Karpas-422 (cell line): ENCODE measurements around the gene NLGN1. TPM values are rescaled to one million over a fixed set of nuclear protein-coding genes. Genes with fewer than 3 reads are reported as not detected.
"Not testable (repeated sequence)": the region's sequence is repeated elsewhere in the genome, so short reads cannot be mapped to it uniquely, and the experiment has no call there.

Experiments used
- DNase-seq: peaks from one replicate; pipeline ENCODE4 v3.0.0-alpha.2; 2015
- H2AFZ ChIP-seq: fragments of 200-600 bp; sonication (generic); 2 replicates; pipeline ENCODE4 v1.6.1; 2014; ENCODE audit warnings: antibody characterized with exemption, low read length, mixed read lengths
- H3K27ac ChIP-seq: fragments of 200-600 bp; sonication (generic); 2 replicates; pipeline ENCODE4 v1.5.1; 2014; ENCODE audit warnings: mild to moderate bottlenecking, low read length, moderate library complexity
- H3K27me3 ChIP-seq: fragments of 200-600 bp; sonication (generic); 2 replicates; pipeline ENCODE4 v1.6.1; 2014; ENCODE audit warnings: low read length, mixed read lengths
- H3K36me3 ChIP-seq: fragments of 200-600 bp; sonication (generic); 2 replicates; pipeline ENCODE4 v1.6.1; 2014; ENCODE audit warnings: low read length, mixed read lengths; ENCODE audit not compliant: insufficient read depth
- H3K4me1 ChIP-seq: fragments of 200-600 bp; sonication (generic); 2 replicates; pipeline ENCODE4 v1.6.1; 2014; ENCODE audit warnings: mild to moderate bottlenecking, low read length, mixed read lengths
- H3K4me2 ChIP-seq: fragments of 200-600 bp; sonication (generic); 2 replicates; pipeline ENCODE4 v1.6.1; 2014; ENCODE audit warnings: low read length, low read depth, mild to moderate bottlenecking; ENCODE audit not compliant: poor library complexity, severe bottlenecking
- H3K4me3 ChIP-seq: fragments of 200-600 bp; sonication (generic); 2 replicates; pipeline ENCODE4 v1.5.1; 2014; ENCODE audit warnings: mild to moderate bottlenecking, antibody characterized with exemption, low read length, mixed read lengths
- H3K79me2 ChIP-seq: fragments of 200-600 bp; sonication (generic); 2 replicates; pipeline ENCODE4 v1.6.1; 2014; ENCODE audit warnings: mild to moderate bottlenecking, low read length, mixed read lengths
- H3K9ac ChIP-seq: fragments of 200-600 bp; sonication (generic); 2 replicates; pipeline ENCODE4 v1.6.0; 2014; ENCODE audit warnings: low read length
- H3K9me2 ChIP-seq: fragments of 200-600 bp; sonication (generic), shearing (Covaris generic); replicated peaks from 2 replicates; pipeline ENCODE4 v1.6.0; 2014; ENCODE audit warnings: mild to moderate bottlenecking, low read length, moderate library complexity; ENCODE audit not compliant: insufficient read depth
- H3K9me3 ChIP-seq: fragments of 300-700, 200-600 bp; sonication (generic); 2 replicates; pipeline ENCODE4 v1.6.1; 2014; ENCODE audit warnings: low read length, mixed read lengths
- H4K20me1 ChIP-seq: fragments of 200-600 bp; sonication (generic); 2 replicates; pipeline ENCODE4 v1.6.1; 2014; ENCODE audit warnings: mild to moderate bottlenecking, antibody characterized with exemption, low read length, low read depth; ENCODE audit not compliant: insufficient read depth
- total RNA-seq: library from RNA; depleted of rRNA; stranded (reverse); fragments of >200 nt; shearing (Covaris generic); gene quantifications from 2 replicates; pipeline ENCODE4 v1.2.3, GENCODE V29; 2014; ENCODE audit warnings: low replicate concordance

The NLGN1 gene
- total RNA-seq, 1 experiment from 2014 or later = not detected

DNA sequence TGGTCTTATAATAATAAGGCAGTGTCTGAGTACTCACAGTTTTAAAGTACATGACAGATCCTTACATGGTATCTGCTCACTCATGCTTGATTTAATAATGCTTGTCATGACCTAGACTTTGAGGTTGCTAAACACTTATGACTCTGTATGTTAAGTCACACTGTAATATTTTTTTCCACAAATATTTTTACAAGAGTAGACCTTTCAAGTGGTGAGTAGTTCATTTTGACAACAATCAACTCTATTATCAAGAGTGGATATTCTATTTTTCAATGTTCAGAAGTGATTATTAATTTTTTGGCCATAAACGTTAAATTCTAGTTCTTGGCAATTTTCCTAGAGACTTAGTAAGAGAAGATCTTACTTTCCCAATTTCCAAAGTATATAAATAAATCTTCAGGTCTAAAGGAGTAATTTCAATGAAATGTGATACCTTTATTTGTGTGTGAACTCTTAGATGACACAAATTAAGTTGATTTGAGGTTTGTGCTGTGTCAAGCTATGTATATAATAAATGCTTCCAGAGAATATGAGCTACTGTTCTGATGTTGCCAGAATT lies 104.5 kb downstream of the NLGN1 start:
- no peak overlapping the region for H3K4me3 ChIP-seq
- H4K20me1 ChIP-seq = no peaks in the 10 kb centered on the region
- no peak overlapping the region for H3K9ac ChIP-seq
- no peaks in the 10 kb centered on the region for H3K79me2 ChIP-seq
- H3K9me2 ChIP-seq = no peaks in the 10 kb centered on the region
- no peak overlapping the region for H3K4me2 ChIP-seq
- H3K36me3 ChIP-seq = no peaks in the 10 kb centered on the region
- H3K27ac ChIP-seq = no peak overlapping the region
- DNase-seq = no peak
- H3K9me3 ChIP-seq = peaks cover 17% of the 10 kb centered on the region
- no peak overlapping the region for H2AFZ ChIP-seq
- H3K27me3 ChIP-seq = no peaks in the 10 kb centered on the region
- H3K4me1 ChIP-seq = no peaks in the 10 kb centered on the region

DNA sequence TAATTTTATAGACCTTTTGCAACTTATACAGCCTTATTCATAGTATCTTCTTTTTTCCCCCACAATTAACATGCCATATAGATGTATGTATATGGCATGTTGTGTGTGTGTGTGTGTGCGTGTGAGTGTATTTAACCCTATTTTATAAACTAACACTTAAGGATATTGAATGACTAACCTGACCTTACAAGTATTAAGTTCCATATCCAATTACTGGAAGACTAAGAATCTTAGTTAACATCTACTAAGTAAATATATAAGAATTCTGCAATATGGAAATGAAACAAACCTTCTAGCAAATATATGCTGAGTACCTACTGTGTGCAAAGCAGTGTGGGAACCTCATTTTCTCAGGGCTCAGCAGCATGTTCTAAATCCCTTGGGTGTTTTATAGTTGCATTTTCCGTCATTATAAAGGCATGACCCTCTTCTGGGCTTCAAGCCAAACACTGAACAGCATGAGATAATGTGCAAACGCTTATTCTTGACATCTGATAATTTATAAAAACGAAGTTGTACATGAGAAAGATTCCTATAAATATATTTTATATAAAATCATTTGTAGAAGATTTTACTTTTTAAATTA lies 105.5 kb downstream of the NLGN1 start:
- H3K27me3 ChIP-seq = no peaks in the 10 kb centered on the region
- H3K4me1 ChIP-seq = no peaks in the 10 kb centered on the region
- H3K9me2 ChIP-seq = no peaks in the 10 kb centered on the region
- no peak for DNase-seq
- no peaks in the 10 kb centered on the region for H3K79me2 ChIP-seq
- H3K36me3 ChIP-seq = no peaks in the 10 kb centered on the region
- H3K4me2 ChIP-seq = no peak overlapping the region
- H3K4me3 ChIP-seq = no peak overlapping the region
- H3K9ac ChIP-seq = no peak overlapping the region
- no peak overlapping the region for H2AFZ ChIP-seq
- H3K27ac ChIP-seq = no peak overlapping the region
- H3K9me3 ChIP-seq = peaks cover 21% of the 10 kb centered on the region
- no peaks in the 10 kb centered on the region for H4K20me1 ChIP-seq

DNA sequence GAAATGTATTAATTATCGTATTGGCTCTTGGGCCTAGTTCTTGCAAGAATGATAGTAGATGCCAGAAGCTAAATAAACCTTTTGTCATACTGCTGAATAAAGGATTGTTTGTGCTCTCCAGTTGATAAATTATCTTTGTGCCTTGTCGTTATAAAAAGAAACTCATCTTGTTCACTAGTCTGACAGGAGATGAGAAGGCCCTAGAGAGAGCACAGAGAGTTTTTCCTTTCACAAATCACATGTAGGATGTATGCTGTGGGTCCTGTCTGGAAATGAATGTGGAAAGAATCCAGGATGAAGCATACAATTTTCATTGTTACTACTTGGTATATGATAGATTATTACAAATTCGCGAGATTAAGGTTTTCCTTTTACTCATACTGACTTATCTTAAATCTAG lies 113.0 kb downstream of the NLGN1 start:
- no peak overlapping the region for H3K27ac ChIP-seq
- H3K27me3 ChIP-seq = no peaks in the 10 kb centered on the region
- DNase-seq = no peak
- H3K9ac ChIP-seq = no peak overlapping the region
- H3K9me3 ChIP-seq = peaks cover 10% of the 10 kb centered on the region
- H2AFZ ChIP-seq = no peak overlapping the region
- H4K20me1 ChIP-seq = no peaks in the 10 kb centered on the region
- no peaks in the 10 kb centered on the region for H3K36me3 ChIP-seq
- H3K4me1 ChIP-seq = no peaks in the 10 kb centered on the region
- no peak overlapping the region for H3K4me2 ChIP-seq
- H3K79me2 ChIP-seq = no peaks in the 10 kb centered on the region
- H3K4me3 ChIP-seq = no peak overlapping the region
- H3K9me2 ChIP-seq = no peaks in the 10 kb centered on the region; the same call in 1 of the 2 replicates

DNA sequence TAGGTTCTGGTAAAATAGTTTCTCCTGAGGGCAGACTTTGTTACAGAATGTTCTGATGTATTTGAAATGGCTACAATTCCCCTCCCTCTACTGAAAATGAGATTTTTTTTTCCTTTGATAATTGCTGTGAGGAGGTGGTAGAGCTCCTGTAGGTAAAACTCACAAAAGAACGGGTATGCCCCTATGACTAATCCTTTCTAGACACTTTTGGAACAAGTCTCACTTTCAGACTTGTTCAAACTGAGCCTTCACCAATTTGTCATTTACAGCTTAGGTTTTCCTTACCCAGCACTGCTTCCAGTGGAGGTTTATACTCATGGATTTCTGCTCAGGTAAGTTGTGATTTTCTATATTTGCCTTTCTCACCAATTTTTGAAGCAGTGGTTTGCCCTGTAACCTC lies 115.6 kb downstream of the NLGN1 start:
- Histone ChIP-seq H4K20me1 (no peaks in the 10 kb centered on the region), H3K36me3 (no peaks in the 10 kb centered on the region), H3K4me1 (no peaks in the 10 kb centered on the region), H3K4me3 (no peak overlapping the region), H3K27ac (no peak overlapping the region), H3K4me2 (no peak overlapping the region), H2AFZ (no peak overlapping the region), H3K9ac (no peak overlapping the region), H3K9me2 (no peaks in the 10 kb centered on the region; the same call in 1 of the 2 replicates), H3K27me3 (no peaks in the 10 kb centered on the region), H3K9me3 (peaks cover 8% of the 10 kb centered on the region), H3K79me2 (no peaks in the 10 kb centered on the region)
- DNase-seq = no peak

DNA sequence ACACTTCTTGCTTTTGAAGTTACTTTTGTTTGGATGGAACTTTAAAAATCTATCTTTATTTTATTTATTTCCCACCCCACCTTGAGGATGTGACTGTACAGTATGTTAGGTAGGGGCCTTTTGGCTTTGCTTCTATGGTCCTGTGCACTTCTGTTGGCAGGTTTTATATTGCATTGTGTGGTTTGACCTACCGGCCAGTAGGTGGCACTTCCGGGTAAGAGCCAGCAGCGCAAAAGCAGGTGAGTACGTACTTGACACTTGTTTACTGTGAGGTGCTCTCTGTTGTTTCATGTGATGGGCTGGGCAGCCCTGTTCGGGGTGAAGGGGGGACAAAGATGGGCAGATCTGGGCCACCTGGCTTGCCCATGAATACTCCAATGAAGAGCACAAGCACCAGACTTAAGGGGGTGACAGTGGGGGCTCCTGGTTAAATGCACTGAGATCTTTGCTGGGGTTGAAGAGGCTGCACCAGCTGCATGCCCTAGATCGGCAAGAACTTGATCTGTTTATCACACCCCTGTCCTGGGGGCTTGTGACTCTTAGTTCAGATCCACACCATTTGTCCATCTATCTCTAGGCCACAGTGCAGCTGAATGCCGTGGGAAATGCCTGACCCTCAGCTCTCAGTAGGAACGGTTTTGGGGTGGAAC lies 131.6 kb downstream of the NLGN1 start:
- Histone ChIP-seq H3K36me3 (no peaks in the 10 kb centered on the region), H3K79me2 (no peaks in the 10 kb centered on the region), H3K27me3 (no peaks in the 10 kb centered on the region), H3K4me2 (no peak overlapping the region), H3K9ac (no peak overlapping the region), H3K9me2 (no peaks in the 10 kb centered on the region; the same call in 1 of the 2 replicates), H3K4me3 (no peak overlapping the region), H3K4me1 (no peaks in the 10 kb centered on the region), H3K27ac (no peak overlapping the region), H3K9me3 (peaks cover 30% of the 10 kb centered on the region; the same call in 1 of the 2 replicates), H4K20me1 (no peaks in the 10 kb centered on the region), H2AFZ (no peak overlapping the region)
- peak; percentile 62 for DNase-seq

DNA sequence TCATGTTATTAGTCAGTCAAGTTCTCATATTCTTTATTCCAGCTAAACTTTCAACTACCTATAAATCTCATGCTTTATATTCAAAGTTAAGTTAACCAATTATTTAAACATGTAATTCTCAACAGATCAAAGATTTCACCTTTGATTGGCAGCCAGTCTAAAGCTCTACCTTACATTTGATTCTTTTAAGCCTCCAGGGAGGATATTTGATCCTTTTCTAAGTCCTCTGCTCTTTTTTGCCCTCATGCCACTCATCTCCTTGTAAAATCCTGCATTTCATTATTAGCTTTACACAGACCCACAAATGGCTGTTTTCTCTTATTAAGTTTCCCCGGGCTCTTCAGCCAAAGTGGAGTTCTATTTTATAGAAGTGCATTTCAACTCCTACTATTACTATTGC lies 134.1 kb downstream of the NLGN1 start:
- Histone ChIP-seq H3K79me2 (no peaks in the 10 kb centered on the region), H3K36me3 (no peaks in the 10 kb centered on the region), H3K9ac (no peak overlapping the region), H3K27ac (no peak overlapping the region), H3K27me3 (no peaks in the 10 kb centered on the region), H3K9me3 (peaks cover 19% of the 10 kb centered on the region; the same call in 1 of the 2 replicates), H3K4me3 (no peak overlapping the region), H3K4me1 (no peaks in the 10 kb centered on the region), H3K4me2 (no peak overlapping the region), H2AFZ (no peak overlapping the region), H3K9me2 (no peaks in the 10 kb centered on the region; the same call in 1 of the 2 replicates), H4K20me1 (no peaks in the 10 kb centered on the region)
- DNase-seq = no peak

DNA sequence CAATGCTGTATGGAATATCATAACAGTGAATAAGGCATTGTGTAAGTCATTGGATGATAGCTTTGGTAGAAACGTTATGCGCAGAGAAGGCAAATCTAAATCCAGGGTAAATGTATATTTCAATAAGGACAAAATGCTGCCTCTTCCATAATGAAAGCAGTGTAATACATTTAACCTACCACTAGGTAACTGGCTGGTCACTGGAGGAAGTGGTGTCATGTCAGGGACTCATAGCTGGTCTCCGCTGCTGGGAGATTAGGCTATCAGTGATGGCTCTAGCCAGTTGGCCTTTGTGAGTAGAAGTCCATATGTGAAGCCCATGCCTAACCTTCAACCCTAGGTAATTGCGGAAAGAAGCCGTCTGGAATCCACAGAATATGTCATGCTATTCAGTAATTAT lies 140.9 kb downstream of the NLGN1 start:
- Histone ChIP-seq H3K4me2 (no peak overlapping the region), H3K4me3 (no peak overlapping the region), H2AFZ (no peak overlapping the region), H3K79me2 (no peaks in the 10 kb centered on the region), H3K27me3 (no peaks in the 10 kb centered on the region), H3K9me3 (0 out of 2 replicates have a peak, but pooled peaks cover 3% of the 10 kb centered on the region), H3K36me3 (no peaks in the 10 kb centered on the region), H3K9me2 (no peaks in the 10 kb centered on the region), H4K20me1 (no peaks in the 10 kb centered on the region), H3K27ac (no peak overlapping the region), H3K9ac (no peak overlapping the region), H3K4me1 (no peaks in the 10 kb centered on the region)
- no peak for DNase-seq

DNA sequence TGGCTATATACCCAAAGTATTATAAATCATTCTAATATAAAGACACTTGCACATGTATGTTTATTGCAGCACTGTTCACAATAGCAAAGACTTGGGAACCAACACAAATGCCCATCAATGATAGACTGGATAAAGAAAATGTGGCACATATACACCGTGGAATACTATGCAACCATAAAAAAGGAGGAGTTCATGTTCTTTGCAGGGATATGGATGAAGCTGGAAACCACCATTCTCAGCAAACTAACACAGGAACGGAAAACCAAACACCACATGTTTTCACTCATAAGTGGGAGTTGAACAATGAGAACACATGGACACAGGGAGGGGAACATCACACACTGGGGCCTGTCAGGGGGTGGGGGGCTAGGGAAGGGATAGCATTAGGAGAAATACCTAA lies 148.0 kb downstream of the NLGN1 start:
- not testable (repeated sequence) for H3K9me3 ChIP-seq, H3K27ac ChIP-seq, H2AFZ ChIP-seq, DNase-seq, H3K9me2 ChIP-seq, H3K9ac ChIP-seq, H3K4me2 ChIP-seq, H3K4me3 ChIP-seq, H3K27me3 ChIP-seq, H3K4me1 ChIP-seq, H3K36me3 ChIP-seq, H3K79me2 ChIP-seq, H4K20me1 ChIP-seq
